Lung (tissue), 12 donors: Measurements from ENCODE around the gene HUNK. TPM values are rescaled to one million over a fixed set of nuclear protein-coding genes. Genes with fewer than 3 reads are reported as not detected.

Source experiments
- ATAC-seq: fragments of 200-7000 bp; cut with Tn5 transposase; one replicate; pipeline ENCODE4 v1.9.1; 2020; ENCODE audit warnings: moderate number of reproducible peaks; ENCODE audit not compliant: insufficient read depth, low FRiP score
- DNase-seq, 3 donors: peaks; one replicate each; pipeline ENCODE4 v3.0.0-alpha.2; 2013 to 2017
- H3K27ac ChIP-seq, 2 donors: one replicate each; pipeline ENCODE4 v1.5.1; 2013; ENCODE audit warnings: mild to moderate bottlenecking in 2 of 2, moderate library complexity in 2 of 2, control low read depth in 1 of 2, inconsistent platforms in 1 of 2, low read depth in 1 of 2, low read length in 1 of 2
- H3K27me3 ChIP-seq, 3 donors: one replicate each; pipeline ENCODE4 v1.5.1; 2013; ENCODE audit warnings: low read length in 2 of 3; ENCODE audit not compliant: control insufficient read depth in 3 of 3, insufficient read depth in 3 of 3
- H3K36me3 ChIP-seq, 4 donors: one replicate each; pipeline ENCODE4 v1.5.1; 2013; ENCODE audit warnings: low read length in 4 of 4, mild to moderate bottlenecking in 1 of 4, moderate library complexity in 1 of 4; ENCODE audit not compliant: control insufficient read depth in 4 of 4, insufficient read depth in 4 of 4
- H3K4me1 ChIP-seq, 5 donors: one replicate each; pipeline ENCODE4 v1.5.1; 2013; ENCODE audit warnings: low read length in 5 of 5, mild to moderate bottlenecking in 2 of 5, moderate library complexity in 1 of 5; ENCODE audit not compliant: control insufficient read depth in 5 of 5, insufficient read depth in 5 of 5
- H3K4me3 ChIP-seq: one replicate; pipeline ENCODE4 v1.5.1; 2013; ENCODE audit warnings: mild to moderate bottlenecking, control low read depth, moderate library complexity
- H3K9ac ChIP-seq, 2 donors: one replicate each; pipeline ENCODE4 v1.5.1; 2013; ENCODE audit warnings: low read length in 2 of 2, control low read depth in 1 of 2; ENCODE audit not compliant: insufficient read depth in 1 of 2
- H3K9me3 ChIP-seq, 4 donors: one replicate each; pipeline ENCODE4 v1.5.1; 2013; ENCODE audit warnings: low read length in 3 of 4, mild to moderate bottlenecking in 1 of 4, moderate library complexity in 1 of 4; ENCODE audit not compliant: control insufficient read depth in 4 of 4, insufficient read depth in 3 of 4
- WGBS, 2 donors: extraction: QIAGEN DNeasy Blood & Tissue Kit; methylation state at CpG; one replicate each; pipeline ENCODE4 v1.1.7; 2013; 5-methylcytosine and 5-hydroxymethylcytosine counted together
- polyA plus RNA-seq, 2 donors: library from polyadenylated mRNA; stranded (reverse); fragments of 200-250 nt; gene quantifications; one replicate each; pipeline ENCODE4 v1.2.1, GENCODE V29; 2013
- total RNA-seq, 2 donors: library from RNA; depleted of rRNA in 1 of 2; stranded (reverse); fragments of >200 nt in 1 of 2; gene quantifications; one replicate each; pipeline ENCODE4 v1.2.1, GENCODE V29; 2014 to 2021
- TF ChIP-seq, protein P1 (sequence below): IDR thresholded peaks from 2 replicates; pipeline ENCODE4 v1.5.1; 2012; ENCODE audit warnings: mild to moderate bottlenecking; ENCODE audit errors: control extremely low read depth, extremely low read depth
- donor health status: control.
- donor health status: control.
- donor health status: Bipolar disorder and iron deficiency.
- donor health status: healthy.
- donor health status: DM: yes; HTN: yes; CAD: no.

The HUNK gene
- total and polyA plus RNA-seq, 4 donors = 0.27 to 2.4 (median 1.4) TPM

DNA sequence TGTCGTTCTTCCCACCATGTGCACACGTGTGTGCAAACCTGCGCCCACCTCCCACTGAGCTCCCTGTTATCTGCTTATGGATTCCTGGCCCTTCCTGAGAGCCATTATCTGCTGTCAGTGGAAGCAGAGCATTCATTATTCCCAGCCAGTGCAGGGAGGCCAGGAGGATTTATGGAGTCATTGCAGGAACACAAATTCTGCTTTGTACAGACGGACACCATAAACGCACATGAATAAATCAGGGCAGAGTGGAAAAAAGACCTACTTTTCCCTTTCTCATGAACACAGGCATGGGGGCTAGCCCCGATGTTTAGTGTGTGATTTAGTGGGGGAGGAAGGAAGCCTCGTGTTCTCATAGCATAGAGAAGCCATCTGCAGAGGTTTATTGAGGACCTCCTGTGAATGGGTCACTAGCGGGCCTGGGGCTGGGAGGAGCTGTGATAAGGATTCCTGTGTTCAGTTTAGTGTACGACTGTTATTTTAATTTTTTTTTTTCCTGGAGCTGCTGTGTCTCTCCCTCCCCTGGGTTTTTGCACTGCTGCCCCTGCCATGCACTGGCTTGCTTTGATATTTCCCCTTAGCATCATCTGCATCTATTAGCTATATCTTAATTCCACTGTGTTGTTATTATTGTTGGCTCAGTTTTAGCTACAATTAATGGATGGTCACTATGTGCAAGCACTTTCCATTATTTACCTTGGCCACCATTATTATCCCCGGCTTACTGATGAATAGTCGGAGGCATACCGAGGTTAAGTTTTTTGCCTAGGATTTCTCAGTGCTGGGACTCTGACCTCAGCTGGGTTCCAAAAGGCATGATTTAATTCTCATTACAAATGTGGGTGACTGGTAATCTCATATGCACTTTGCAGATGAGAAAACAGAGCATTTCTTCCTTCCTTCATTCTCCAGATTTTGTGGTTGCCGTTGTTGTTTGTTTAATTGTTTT, 33.0 kb downstream of the HUNK start:
- no peaks in the 10 kb centered on the region for H3K27me3 ChIP-seq
- peaks cover 0 to 19% (median 0%) of the 10 kb centered on the region in 5 donors for H3K4me1 ChIP-seq
- DNase-seq (no peak), ATAC-seq (no peak)
- TF ChIP-seq, protein P1, sequence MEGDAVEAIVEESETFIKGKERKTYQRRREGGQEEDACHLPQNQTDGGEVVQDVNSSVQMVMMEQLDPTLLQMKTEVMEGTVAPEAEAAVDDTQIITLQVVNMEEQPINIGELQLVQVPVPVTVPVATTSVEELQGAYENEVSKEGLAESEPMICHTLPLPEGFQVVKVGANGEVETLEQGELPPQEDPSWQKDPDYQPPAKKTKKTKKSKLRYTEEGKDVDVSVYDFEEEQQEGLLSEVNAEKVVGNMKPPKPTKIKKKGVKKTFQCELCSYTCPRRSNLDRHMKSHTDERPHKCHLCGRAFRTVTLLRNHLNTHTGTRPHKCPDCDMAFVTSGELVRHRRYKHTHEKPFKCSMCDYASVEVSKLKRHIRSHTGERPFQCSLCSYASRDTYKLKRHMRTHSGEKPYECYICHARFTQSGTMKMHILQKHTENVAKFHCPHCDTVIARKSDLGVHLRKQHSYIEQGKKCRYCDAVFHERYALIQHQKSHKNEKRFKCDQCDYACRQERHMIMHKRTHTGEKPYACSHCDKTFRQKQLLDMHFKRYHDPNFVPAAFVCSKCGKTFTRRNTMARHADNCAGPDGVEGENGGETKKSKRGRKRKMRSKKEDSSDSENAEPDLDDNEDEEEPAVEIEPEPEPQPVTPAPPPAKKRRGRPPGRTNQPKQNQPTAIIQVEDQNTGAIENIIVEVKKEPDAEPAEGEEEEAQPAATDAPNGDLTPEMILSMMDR = no peak
- no peaks in the 10 kb centered on the region for H3K36me3 ChIP-seq
- H3K9ac ChIP-seq = no peak overlapping the region
- H3K27ac ChIP-seq = no peak overlapping the region
- WGBS, 2 donors = 70 to 71% methylated on average over 13 of the region's 13 CpGs
- H3K4me3 ChIP-seq = no peak overlapping the region
- H3K9me3 ChIP-seq = no peaks in the 10 kb centered on the region

DNA sequence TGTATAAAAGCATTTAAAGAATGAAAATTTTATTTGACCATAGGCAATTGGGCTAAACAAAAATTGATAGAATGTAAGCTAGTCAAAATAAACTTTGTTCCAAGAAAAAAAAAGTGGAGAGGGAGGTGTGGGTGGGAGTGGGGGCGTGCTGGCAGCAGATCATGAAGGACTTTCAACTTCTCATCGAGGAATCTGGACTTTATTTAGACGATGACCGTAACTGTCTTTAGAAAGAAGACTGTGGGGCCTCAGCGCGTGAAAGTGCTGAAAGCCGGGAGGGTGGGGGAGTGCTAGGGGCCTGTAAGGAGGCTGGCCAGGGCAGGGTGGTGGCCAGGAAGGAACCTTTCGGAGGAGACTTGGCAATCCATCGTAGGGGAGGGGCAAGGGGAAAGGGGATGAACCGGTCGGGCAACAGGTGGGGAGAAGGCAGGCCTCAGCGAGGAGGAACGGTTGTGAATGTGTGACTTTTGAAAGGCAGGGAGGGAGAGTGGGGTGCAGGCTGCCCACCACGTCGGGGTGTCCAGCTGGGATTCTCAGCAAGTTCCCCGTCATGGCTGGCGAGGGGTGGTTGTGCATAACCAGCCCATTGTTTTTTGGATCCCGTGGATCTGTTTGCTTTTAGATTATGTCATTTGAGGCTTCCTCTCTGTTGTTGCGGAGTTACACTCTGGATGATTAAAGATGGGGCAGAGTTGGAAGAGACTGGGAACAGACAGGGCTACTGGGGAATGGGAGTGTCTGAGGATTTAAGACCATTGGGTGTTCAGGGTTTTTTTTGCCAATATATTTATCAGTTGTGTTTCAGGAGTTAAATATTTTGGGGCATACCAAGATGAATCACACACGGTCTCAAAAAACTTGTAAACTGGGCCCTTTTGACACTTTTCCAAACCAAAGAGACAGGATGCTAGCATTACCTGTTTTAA, 35.5 kb downstream of the HUNK start:
- no peak overlapping the region for H3K4me3 ChIP-seq
- no peaks in the 10 kb centered on the region for H3K27me3 ChIP-seq
- peaks cover 0 to 17% (median 0%) of the 10 kb centered on the region in 5 donors for H3K4me1 ChIP-seq
- H3K27ac ChIP-seq = no peak overlapping the region
- DNase-seq (peak; percentile 50 to 75 (median 61)), ATAC-seq (no peak)
- no peak overlapping the region for H3K9ac ChIP-seq
- WGBS, 2 donors = 34 to 41% methylated on average over 20 of the region's 20 CpGs
- H3K36me3 ChIP-seq = no peaks in the 10 kb centered on the region
- TF ChIP-seq, protein P1 = no peak
- H3K9me3 ChIP-seq = no peaks in the 10 kb centered on the region

DNA sequence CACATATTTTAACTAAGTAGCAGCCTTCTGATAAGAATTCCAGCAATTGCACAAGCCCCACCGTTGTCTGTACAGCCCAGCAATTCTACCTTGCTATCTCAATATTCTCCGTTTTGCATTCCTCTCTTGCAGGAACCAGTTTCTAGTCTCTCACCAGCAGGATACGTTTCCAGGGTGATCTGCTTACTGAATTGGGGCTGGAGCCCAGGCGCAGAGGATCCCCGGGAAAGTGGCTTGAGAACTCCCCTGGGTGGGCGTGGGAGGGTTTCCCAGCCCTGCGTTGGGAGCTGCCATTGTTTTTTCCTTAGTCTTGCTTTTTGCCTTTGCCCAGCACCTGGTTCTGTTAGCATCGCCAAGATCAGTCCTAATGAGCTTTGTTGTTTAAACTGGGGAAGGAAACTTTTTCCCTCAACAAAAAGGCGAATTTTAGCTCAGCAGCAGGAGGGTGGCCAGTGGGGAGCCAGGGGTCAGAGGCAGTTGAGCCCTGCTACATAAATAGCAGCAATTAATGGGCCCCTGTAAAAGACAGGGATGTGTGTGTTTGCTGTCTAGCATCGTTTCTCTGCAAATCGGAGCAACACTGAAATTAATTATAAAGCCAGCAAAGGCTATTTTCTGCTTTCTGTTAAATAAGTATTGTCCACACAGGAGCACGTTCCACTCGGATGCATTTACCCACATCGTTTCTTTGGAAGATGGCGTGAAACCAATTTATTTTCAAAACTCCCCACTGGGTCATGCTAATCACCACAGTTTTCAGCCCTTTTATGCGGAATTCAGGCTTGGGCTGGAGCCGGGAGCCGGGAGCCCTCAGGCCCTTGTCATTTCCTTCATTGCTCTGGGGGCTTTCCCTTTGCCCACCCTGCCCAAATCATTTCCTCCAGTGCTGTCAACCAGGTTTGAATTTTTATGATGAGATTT, 36.6 kb downstream of the HUNK start:
- no peak overlapping the region for H3K4me3 ChIP-seq
- ATAC-seq = no peak

More for the DNA sequence above, 36.6 kb downstream of the HUNK start:
- DNase-seq = peak in 2 of 3 donors; percentile 33 to 48
- Histone ChIP-seq H3K4me1 (peaks cover 0 to 17% (median under 1%) of the 10 kb centered on the region in 5 donors), H3K9me3 (no peaks in the 10 kb centered on the region), H3K9ac (no peak overlapping the region), H3K27ac (no peak overlapping the region), H3K27me3 (no peaks in the 10 kb centered on the region), H3K36me3 (no peaks in the 10 kb centered on the region)
- WGBS, 2 donors = 30 to 44% methylated on average over 18 of the region's 18 CpGs
- TF ChIP-seq, protein P1 = no peak
